HG02588 (cell line): ENCODE measurements around the gene COX6B1.
"Not testable (repeated sequence)": the region's sequence is repeated elsewhere in the genome, so short reads cannot be mapped to it uniquely, and the experiment has no call there.

Source experiments
- ATAC-seq: cut with Tn5 transposase; IDR thresholded peaks from one replicate; pipeline ENCODE4 v1.9.1; 2021; ENCODE audit warnings: mild to moderate bottlenecking, moderate library complexity; ENCODE audit not compliant: unreplicated experiment

Gene COX6B1

GRCh38 chr19:35633727-35634440 is 14.2 kb upstream of the COX6B1 start:
- no peak for ATAC-seq

GRCh38 chr19:35636651-35637050 is 11.5 kb upstream of the COX6B1 start:
- no peak for ATAC-seq

GRCh38 chr19:35637165-35637564 is 11.0 kb upstream of the COX6B1 start:
- ATAC-seq: no peak

- ATAC-seq: no peak
These were observed 8.8 kb upstream of the COX6B1 start for GRCh38 chr19:35639321-35639639.

- no peak for ATAC-seq
These were observed 8.3 kb upstream of the COX6B1 start for GRCh38 chr19:35639863-35640262.

- ATAC-seq: no peak
These were observed 6.5 kb upstream of the COX6B1 start, which contains the start of gene ETV2 for GRCh38 chr19:35641515-35642151. Gene ETV2, plus strand, starts transcription at chr19:35641745. Its CDS starts 716 bp downstream, at chr19:35642461.

- no peak for ATAC-seq
These were observed 5.8 kb upstream of the COX6B1 start for GRCh38 chr19:35642312-35642711.

- no peak for ATAC-seq
These were observed 5.3 kb upstream of the COX6B1 start for GRCh38 chr19:35642798-35643254.

- ATAC-seq: peak; percentile 37
These were observed 4.6 kb upstream of the COX6B1 start for GRCh38 chr19:35643255-35644205.

- peak; percentile 68 for ATAC-seq
These were observed 3.7 kb upstream of the COX6B1 start for GRCh38 chr19:35644206-35644986.

GRCh38 chr19:35644987-35645679 is 3.0 kb upstream of the COX6B1 start:
- no peak for ATAC-seq

- ATAC-seq: no peak
These were observed 2.2 kb upstream of the COX6B1 start for GRCh38 chr19:35645680-35646511.

- ATAC-seq: no peak
These were observed 2.5 kb downstream of the COX6B1 start for GRCh38 chr19:35650581-35650980.

GRCh38 chr19:35654828-35655227 is 6.7 kb downstream of the COX6B1 start:
- ATAC-seq: not testable (repeated sequence)

GRCh38 chr19:35655600-35655999 is 7.5 kb downstream of the COX6B1 start:
- no peak for ATAC-seq

- no peak for ATAC-seq
These were observed 8.6 kb downstream of the COX6B1 start for GRCh38 chr19:35656700-35657099.

- no peak for ATAC-seq
These were observed 10.0 kb downstream of the COX6B1 start for GRCh38 chr19:35657904-35658700.

GRCh38 chr19:35661995-35662340 is 13.8 kb downstream of the COX6B1 start:
- no peak for ATAC-seq
